Esophagus (tissue), 2 donors: ENCODE measurements around the gene SPINT2. TPM values are rescaled to one million over a fixed set of nuclear protein-coding genes. Genes with fewer than 3 reads are reported as not detected.
A peak's percentile ranks its signal among the peaks of the same experiment; 100 is the strongest.
"Not testable (repeated sequence)": the region's sequence is repeated elsewhere in the genome, so short reads cannot be mapped to it uniquely, and the experiment has no call there.

ENCODE experiments used
- H3K27ac ChIP-seq, 2 donors: one replicate each; pipeline ENCODE4 v1.5.1; 2013; ENCODE audit warnings: low read depth in 2 of 2, mild to moderate bottlenecking in 2 of 2, inconsistent platforms in 1 of 2, low read length in 1 of 2, moderate library complexity in 1 of 2
- H3K27me3 ChIP-seq, 2 donors: one replicate each; pipeline ENCODE4 v1.6.1; 2013; ENCODE audit warnings: low read length in 2 of 2, control low read depth in 1 of 2, mild to moderate bottlenecking in 1 of 2; ENCODE audit not compliant: insufficient read depth in 2 of 2, control insufficient read depth in 1 of 2
- H3K36me3 ChIP-seq, 2 donors: one replicate each; pipeline ENCODE4 v1.6.1; 2013; ENCODE audit warnings: low read length in 1 of 2; ENCODE audit not compliant: control insufficient read depth in 2 of 2, insufficient read depth in 2 of 2
- H3K4me1 ChIP-seq, 2 donors: one replicate each; pipeline ENCODE4 v1.6.1; 2013; ENCODE audit warnings: low read length in 1 of 2; ENCODE audit not compliant: control insufficient read depth in 2 of 2, insufficient read depth in 2 of 2
- H3K4me3 ChIP-seq, 2 donors: one replicate each; pipeline ENCODE4 v1.5.1; 2013; ENCODE audit warnings: low read length in 2 of 2, mild to moderate bottlenecking in 2 of 2, low read depth in 1 of 2, moderate library complexity in 1 of 2
- H3K9me3 ChIP-seq, 2 donors: one replicate each; pipeline ENCODE4 v1.6.1; 2013; ENCODE audit warnings: mild to moderate bottlenecking in 2 of 2, low read depth in 1 of 2, low read length in 1 of 2, moderate library complexity in 1 of 2; ENCODE audit not compliant: control insufficient read depth in 2 of 2, insufficient read depth in 1 of 2
- WGBS, 2 donors: extraction: QIAGEN DNeasy Blood & Tissue Kit; methylation state at CpG; one replicate each; pipeline ENCODE4 v1.1.7; 2013; 5-methylcytosine and 5-hydroxymethylcytosine counted together
- polyA plus RNA-seq, 2 donors: library from polyadenylated mRNA; stranded (reverse); fragments of 200-250 nt; gene quantifications; one replicate each; pipeline ENCODE4 v1.2.3, GENCODE V29; 2013
- donor health status: healthy with polysubstance abuse.
- donor health status: Bipolar disorder and iron deficiency.

The SPINT2 gene
- polyA plus RNA-seq, 2 donors: 230 to 334 TPM

- no peaks in the 10 kb centered on the region for H3K36me3 ChIP-seq
- H3K27ac ChIP-seq: peak overlapping the region; percentile 83 to 84
- peak overlapping the region in 1 of 2 donors; percentile 40 for H3K4me3 ChIP-seq
- H3K9me3 ChIP-seq: no peaks in the 10 kb centered on the region
- 30% methylated on average over 18 of the region's 18 CpGs for WGBS, 2 donors
- H3K4me1 ChIP-seq: peaks cover 2 to 12% of the 10 kb centered on the region in 2 donors
- no peaks in the 10 kb centered on the region for H3K27me3 ChIP-seq
These were observed 13.4 kb upstream of the SPINT2 start for GRCh38 chr19:38250821-38251563.

- H3K4me1 ChIP-seq: peaks cover 2 to 12% of the 10 kb centered on the region in 2 donors
- WGBS, 2 donors: 11 to 14% methylated on average over 10 of the region's 10 CpGs
- H3K9me3 ChIP-seq: no peaks in the 10 kb centered on the region
- peak overlapping the region; percentile 83 to 84 for H3K27ac ChIP-seq
- H3K27me3 ChIP-seq: no peaks in the 10 kb centered on the region
- peak overlapping the region in 1 of 2 donors; percentile 40 for H3K4me3 ChIP-seq
- no peaks in the 10 kb centered on the region for H3K36me3 ChIP-seq
These were observed 12.8 kb upstream of the SPINT2 start for GRCh38 chr19:38251564-38252051.

- Histone ChIP-seq H3K9me3 (no peaks in the 10 kb centered on the region), H3K4me1 (peaks cover 2 to 12% of the 10 kb centered on the region in 2 donors), H3K27ac (peak overlapping the region; percentile 83 to 84), H3K27me3 (no peaks in the 10 kb centered on the region), H3K4me3 (peak overlapping the region; percentile 28 to 40), H3K36me3 (no peaks in the 10 kb centered on the region)
- WGBS, 2 donors: 80 to 81% methylated on average over 5 of the region's 5 CpGs
These were observed 12.0 kb upstream of the SPINT2 start for GRCh38 chr19:38252385-38252784.

- no peaks in the 10 kb centered on the region for H3K9me3 ChIP-seq
- H3K27me3 ChIP-seq: no peaks in the 10 kb centered on the region
- H3K36me3 ChIP-seq: no peaks in the 10 kb centered on the region
- H3K4me3 ChIP-seq: peak overlapping the region; percentile 28 to 40
- H3K4me1 ChIP-seq: peaks cover 2 to 12% of the 10 kb centered on the region in 2 donors
- 33 to 52% methylated on average over 21 of the region's 21 CpGs for WGBS, 2 donors
- H3K27ac ChIP-seq: peak overlapping the region; percentile 83 to 84
These were observed 11.3 kb upstream of the SPINT2 start for GRCh38 chr19:38252941-38253691.

GRCh38 chr19:38253788-38254187 lies 10.6 kb upstream of the SPINT2 start:
- 77 to 79% methylated on average over 5 of the region's 5 CpGs for WGBS, 2 donors
- Histone ChIP-seq H3K27ac (peak overlapping the region; percentile 83 to 84), H3K27me3 (no peaks in the 10 kb centered on the region), H3K4me1 (peaks cover 2 to 12% of the 10 kb centered on the region in 2 donors), H3K36me3 (no peaks in the 10 kb centered on the region), H3K9me3 (no peaks in the 10 kb centered on the region), H3K4me3 (no peak overlapping the region)

GRCh38 chr19:38255383-38256014 lies 8.9 kb upstream of the SPINT2 start:
- 55 to 56% methylated on average over 17 of the region's 17 CpGs for WGBS, 2 donors

GRCh38 chr19:38261942-38262341 lies 2.4 kb upstream of the SPINT2 start:
- H3K27me3 ChIP-seq, H3K4me1 ChIP-seq, H3K27ac ChIP-seq, H3K9me3 ChIP-seq, H3K36me3 ChIP-seq, H3K4me3 ChIP-seq: not testable (repeated sequence)
- WGBS, 2 donors: 94% methylated on average over 10 to 12 of the region's 12 CpGs

More at GRCh38 chr19:38255383-38256014, 8.9 kb upstream of the SPINT2 start:
- Histone ChIP-seq H3K36me3 (no peaks in the 10 kb centered on the region), H3K27ac (peak overlapping the region; percentile 18 to 65), H3K4me3 (peak overlapping the region; percentile 22 to 50), H3K4me1 (peaks cover 2 to 12% of the 10 kb centered on the region in 2 donors), H3K9me3 (no peaks in the 10 kb centered on the region), H3K27me3 (no peaks in the 10 kb centered on the region)

GRCh38 chr19:38262585-38263268 lies 1.6 kb upstream of the SPINT2 start:
- Histone ChIP-seq H3K27ac (no peak overlapping the region), H3K27me3 (no peaks in the 10 kb centered on the region), H3K4me1 (peaks cover 2 to 11% of the 10 kb centered on the region in 2 donors), H3K36me3 (no peaks in the 10 kb centered on the region), H3K4me3 (no peak overlapping the region), H3K9me3 (no peaks in the 10 kb centered on the region)
- WGBS, 2 donors: 90 to 91% methylated on average over 7 of the region's 7 CpGs
